ENCODE results near the gene KRT71. TPM values are rescaled to one million over a fixed set of nuclear protein-coding genes. Genes with fewer than 3 reads are reported as not detected.

The KRT71 gene
- total RNA-seq, 1 donor from 2014 or later: not detected

DNA sequence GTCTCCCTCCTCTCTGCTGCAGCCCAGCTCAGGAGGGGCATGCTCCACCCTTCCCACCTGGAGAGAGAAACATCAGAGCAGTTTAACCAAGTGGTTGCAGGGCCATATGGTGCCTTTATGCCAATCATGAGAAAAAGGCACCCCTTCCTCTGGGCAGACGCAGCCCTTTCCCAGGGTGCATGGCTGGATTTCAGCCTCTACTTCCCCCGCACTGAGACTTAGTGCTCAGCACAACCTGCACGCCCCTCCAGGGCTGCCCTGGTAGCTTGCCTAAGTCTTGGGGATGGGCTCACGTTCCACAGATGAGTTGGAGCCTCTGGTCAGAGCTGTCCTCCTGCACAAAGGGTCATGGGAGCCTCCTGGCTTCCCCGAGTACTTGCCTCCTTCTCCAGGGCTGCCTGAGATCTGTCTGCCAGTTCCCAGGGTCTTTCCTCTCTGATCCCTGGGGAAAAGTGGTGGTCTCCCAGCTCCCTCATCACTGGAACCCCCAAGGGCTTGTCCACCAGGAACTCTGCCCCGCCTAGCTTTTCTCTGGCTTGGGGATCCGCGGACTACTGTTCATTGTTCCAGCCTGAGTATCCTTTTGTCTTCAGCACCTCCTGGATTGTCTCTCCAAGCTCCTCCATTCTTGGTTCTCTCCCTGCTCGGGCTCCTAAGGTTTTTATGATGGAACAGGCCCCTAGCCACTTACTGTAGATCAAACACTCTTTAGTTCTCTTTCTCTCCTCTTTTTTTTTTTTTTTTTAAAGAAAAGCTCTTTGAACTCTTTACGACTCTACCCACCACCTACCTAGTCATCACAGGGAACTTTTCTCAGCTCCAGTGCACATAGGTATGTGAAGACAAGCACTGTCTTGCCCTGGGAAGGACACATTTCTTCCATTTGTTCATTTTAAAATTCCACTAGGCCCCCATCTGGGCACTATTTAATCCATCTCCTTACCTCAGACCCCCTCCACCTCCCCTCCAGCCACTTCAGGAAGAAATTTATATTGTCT, 26.8 kb upstream of the KRT71 start:
- ATAC-seq: no peak
- DNase-seq (ENCODE audit: missing footprints): no peak
- intact Hi-C loops (cut with DNase I): loop anchor here (5.0 to 10.0 kb wide), 2 partner anchors 88 to 395 kb away; no protein-coding TSS in a partner anchor

DNA sequence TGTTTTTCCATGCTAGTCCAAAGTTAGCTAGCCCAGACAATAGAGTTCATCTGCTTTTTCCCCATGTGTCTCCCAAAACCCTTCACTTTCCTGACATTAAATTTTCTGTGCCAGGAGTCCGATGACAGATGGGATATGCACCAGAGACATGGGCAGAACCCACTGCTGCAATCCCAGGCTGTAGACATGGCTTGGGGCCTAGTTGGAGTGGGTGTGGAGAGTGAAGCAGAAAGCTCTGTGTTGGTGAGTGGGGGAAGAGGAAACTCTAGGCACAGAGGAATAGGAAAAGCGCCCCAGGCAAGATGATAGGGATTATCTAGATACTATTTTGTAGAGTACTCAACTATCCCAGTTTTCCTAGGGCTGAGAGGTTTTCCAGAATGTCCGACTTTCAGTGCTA, 25.5 kb upstream of the KRT71 start:
- DNase-seq (ENCODE audit: missing footprints): no peak
- intact Hi-C loops (cut with DNase I): no loop called here
- no peak for ATAC-seq

DNA sequence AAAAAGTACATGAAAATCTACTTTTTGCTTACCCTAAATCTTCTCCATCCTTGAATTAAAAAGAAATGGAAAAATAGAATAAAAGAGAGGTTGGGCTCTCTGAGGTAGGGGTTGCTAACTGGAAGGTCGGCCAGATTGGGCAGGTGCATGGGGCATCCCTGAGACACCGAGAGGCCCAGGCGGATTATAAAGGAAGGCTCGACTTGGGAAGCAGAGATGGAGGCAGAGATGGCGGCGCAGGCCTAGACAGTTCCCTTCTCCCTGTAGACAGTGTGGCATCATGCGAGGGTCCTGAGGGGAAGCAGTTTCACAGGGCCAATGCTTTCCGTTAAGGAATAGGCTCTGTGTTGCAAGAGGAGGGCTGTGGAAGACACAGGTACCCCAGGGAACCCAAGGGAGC, 24.4 kb upstream of the KRT71 start:
- ATAC-seq (no peak), DNase-seq (ENCODE audit: missing footprints) (no peak)
- intact Hi-C loops (cut with DNase I): no loop called here

DNA sequence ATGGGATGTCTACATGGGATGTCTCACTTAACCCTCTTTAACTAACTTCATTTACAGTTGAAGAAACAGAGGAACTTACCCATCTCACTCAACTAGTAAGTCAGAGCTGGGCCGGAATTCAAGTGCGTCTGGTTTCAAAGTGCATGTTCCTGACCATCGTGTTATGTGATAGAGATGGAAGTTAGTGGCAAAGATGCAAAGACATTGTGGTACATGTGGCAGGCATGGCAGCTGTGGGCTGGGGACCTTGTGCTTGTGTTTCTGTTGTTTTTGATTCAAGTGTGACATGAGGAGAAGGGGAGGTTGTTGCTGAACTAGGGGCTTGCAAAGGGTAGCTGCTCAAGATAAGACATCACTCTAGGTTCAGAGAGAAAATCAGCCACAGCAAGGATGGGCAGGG, 23.0 kb upstream of the KRT71 start:
- no peak for ATAC-seq
- no peak for DNase-seq (ENCODE audit: missing footprints)
- intact Hi-C loops (cut with DNase I): no loop called here

DNA sequence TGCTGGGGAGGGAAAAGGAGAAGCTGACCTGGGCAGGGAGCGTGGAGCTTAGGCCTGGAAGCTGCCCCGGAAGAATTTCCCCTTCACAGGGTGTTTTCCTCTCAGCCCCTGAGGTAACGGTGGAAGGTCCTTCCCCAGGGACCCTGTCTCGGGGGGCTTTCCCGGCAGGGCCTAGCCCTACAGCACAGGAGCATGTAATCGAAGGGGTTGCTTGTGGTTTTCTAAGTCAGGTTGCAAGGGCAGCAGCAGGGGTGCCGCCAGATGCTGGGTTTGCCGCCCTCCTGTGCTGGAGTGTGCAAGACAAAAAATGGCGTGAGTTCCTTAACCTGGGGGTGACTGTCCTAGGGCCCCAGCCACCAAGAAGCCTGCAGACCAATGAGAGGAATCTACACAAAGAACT, 22.3 kb upstream of the KRT71 start:
- no peak for ATAC-seq
- DNase-seq (ENCODE audit: missing footprints): no peak
- intact Hi-C loops (cut with DNase I): no loop called here

DNA sequence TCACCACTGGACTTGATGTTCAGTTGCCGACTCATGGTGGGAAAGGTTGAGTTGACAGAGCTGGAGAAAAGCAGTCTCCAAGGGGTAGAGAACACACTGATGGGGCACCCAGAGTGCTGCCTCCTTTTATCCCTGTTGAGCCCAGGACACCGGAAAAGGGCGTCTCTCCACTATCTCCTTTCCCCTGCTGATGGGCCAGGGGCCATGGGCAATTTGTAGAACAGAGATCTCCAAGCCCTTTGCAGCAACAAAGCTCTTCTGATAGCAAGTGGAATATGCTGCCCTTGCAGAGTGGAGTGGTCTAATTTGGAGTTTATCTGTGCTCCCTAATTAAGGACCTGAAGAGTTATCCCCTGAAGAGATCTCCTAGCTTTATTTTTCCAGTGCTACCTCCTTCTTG, 20.8 kb upstream of the KRT71 start, which contains the start of gene KRT74:
TSS of gene KRT74 (minus strand) at position 101 of the 400 bp plus-strand sequence. CDS start at position 35, 66 bp downstream.
- ATAC-seq (no peak), DNase-seq (ENCODE audit: missing footprints) (no peak)
- intact Hi-C loops (cut with DNase I): no loop called here

DNA sequence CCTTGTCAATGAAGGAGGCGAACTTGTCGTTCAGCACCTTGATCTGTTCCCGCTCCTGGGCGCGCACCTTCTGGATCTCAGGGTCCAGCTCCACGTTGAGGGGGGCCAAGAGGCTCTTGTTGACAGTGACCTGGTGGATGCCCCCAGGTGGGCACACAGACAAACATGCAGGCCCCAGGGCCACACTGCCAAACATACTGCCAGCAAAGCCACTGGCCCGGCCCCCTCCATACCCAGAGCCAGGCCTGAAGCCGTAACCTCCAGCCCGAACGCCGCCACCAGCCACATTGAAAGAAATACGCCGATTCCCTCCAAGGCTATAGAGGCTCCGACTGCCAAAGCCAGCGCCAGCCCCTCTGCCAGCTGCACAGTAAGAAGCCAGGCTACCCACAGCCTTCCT, 20.4 kb upstream of the KRT71 start:
- no peak for ATAC-seq
- no peak for DNase-seq (ENCODE audit: missing footprints)
- intact Hi-C loops (cut with DNase I): no loop called here

DNA sequence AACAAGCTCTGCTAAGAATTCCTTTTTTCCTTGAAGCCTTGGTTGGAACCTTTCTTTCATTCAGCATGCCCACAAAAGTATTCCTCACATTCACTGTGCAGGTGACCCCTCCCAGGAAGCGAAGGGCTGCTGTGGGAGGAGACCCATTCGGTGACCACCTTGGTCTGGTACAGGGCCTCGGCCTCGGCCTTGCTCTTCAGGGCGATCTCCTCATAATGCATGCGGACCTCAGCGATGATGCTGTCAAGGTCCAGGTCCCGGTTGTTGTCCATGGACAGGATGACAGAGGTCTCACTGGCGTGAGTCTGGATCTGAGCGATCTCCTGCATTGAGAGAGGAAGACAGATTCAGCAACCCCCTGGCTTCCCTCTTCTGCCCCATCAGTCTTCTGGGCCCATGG, 17.6 kb upstream of the KRT71 start:
- ATAC-seq (no peak), DNase-seq (ENCODE audit: missing footprints) (no peak)
- intact Hi-C loops (cut with DNase I): no loop called here

DNA sequence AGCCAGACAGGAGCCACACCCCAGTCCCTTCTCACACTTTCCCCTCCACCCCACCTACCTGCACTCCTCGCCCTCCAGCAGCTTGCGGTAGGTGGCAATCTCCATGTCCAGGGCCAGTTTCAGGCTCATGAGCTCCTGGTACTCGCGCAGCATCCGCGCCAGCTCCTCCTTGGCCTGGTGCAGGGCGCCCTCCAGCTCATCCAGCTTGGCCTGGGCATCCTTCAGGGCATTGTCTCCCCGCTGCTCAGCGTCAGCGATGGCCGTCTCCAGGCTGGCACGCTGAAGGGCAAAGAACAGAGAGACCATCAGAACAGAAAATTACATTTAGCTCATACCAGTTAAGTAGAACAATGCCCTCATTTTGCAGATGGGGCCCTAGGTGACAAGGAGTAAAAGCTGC, 15.2 kb upstream of the KRT71 start:
- no peak for DNase-seq (ENCODE audit: missing footprints)
- intact Hi-C loops (cut with DNase I): loop anchor here (10.0 kb wide), 1 partner anchor 183 kb away; the partner anchor contains the start of gene KRT84

DNA sequence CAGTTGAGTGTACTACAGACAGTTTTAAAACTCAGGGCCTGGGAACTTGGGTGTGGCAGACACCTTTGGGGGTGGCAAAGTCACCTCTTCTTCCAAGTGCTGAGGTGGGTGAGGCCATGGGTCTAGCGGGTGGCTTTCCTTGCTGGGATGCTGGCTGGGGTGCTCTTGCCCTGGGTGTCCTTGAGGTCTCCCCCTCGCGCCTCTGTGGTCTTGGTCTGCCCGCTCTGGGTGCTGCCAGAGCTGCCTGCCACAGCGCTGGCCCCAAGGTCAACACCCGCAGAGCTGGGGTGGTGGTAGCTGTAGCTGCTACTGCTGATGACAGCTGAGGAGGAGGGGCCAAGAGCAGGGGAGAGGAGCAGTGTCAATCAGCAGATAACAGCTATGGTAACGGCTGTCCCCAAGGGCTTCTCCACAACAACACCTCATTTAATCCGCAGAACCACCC, 13.9 kb upstream of the KRT71 start:
- ATAC-seq: peak; percentile 96
- intact Hi-C loops (cut with DNase I): loop anchor here (10.0 kb wide), 1 partner anchor 182 kb away; the partner anchor contains the start of gene KRT84

More for the DNA sequence above, 15.2 kb upstream of the KRT71 start:
- ATAC-seq: no peak

DNA sequence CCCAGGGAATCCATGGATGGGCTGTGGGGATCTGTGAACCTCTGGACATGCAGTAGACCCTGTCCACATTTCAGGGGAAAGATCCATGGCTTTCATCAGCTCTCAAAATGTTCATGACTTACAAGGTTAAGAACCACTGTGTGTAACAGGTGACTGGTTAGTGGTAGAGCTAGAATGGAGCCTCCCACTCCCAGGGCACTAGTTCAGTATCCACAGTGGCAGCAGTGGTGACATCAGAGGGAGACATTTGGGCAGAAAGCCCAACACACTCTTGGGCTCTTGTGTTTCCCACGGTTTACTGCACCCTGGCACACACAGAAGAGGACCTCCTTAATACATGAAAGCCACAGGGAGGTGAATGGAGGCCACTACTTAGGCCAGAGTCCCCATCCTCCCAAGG, 11.6 kb upstream of the KRT71 start:
- ATAC-seq (no peak), DNase-seq (ENCODE audit: missing footprints) (no peak)
- intact Hi-C loops (cut with DNase I): loop anchor here (10.0 kb wide), 1 partner anchor 180 kb away; the partner anchor contains the start of gene KRT84

More for the DNA sequence above, 13.9 kb upstream of the KRT71 start:
- DNase-seq (ENCODE audit: missing footprints): no peak

DNA sequence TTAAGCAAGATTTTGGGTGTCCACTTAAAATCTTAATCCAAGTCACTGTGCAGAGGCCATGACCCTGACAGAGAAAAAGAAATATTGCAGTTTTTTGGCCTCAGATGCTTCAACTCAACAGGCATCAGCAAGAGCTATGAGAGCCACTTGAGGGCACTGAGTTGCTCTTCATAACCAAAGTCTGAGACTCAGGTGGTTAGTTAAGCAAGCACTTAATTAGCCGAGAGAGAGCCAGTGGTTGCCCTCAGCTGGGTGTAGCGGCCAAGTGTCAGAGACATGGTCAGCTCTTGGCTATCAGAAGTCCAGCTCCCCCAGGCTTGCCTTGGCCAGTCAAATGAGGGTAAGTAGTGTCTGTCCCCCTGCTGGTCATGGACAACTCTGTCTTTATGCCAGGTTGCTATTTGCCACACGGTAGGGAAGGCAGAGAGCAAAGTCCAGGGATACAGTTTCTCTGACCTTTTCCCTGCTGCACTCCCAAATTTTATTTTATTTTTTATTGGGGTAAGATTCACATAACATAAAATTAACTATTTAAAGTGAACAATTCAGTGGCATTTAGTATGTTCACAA, 9.0 kb upstream of the KRT71 start:
- DNase-seq (ENCODE audit: missing footprints) (no peak), ATAC-seq (no peak)
- intact Hi-C loops (cut with DNase I): loop anchor here (10.0 kb wide), 1 partner anchor 177 kb away; the partner anchor contains the start of gene KRT84

DNA sequence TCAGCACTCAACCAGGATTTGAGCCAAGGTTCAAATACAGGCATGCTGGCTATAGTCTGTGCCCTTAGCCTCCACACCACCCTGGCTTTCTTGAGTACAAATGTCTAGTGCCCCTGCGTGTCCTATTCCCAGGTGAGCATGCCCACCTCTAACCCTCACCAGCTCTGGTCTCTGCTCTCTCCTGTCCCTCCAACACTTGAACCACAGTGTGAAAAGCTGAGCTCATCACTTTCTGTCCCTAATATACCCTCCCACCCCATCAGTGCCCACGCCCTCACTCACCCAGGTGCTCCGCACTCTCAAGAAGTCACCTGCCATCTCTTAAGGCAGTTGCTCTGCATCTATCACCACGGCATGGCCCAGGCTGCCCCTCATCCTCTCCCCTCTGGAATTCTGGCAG, 7.0 kb upstream of the KRT71 start:
- intact Hi-C loops (cut with DNase I): loop anchor here (10.0 kb wide), 1 partner anchor 175 kb away; the partner anchor contains the start of gene KRT84
- no peak for ATAC-seq
- no peak for DNase-seq (ENCODE audit: missing footprints)

DNA sequence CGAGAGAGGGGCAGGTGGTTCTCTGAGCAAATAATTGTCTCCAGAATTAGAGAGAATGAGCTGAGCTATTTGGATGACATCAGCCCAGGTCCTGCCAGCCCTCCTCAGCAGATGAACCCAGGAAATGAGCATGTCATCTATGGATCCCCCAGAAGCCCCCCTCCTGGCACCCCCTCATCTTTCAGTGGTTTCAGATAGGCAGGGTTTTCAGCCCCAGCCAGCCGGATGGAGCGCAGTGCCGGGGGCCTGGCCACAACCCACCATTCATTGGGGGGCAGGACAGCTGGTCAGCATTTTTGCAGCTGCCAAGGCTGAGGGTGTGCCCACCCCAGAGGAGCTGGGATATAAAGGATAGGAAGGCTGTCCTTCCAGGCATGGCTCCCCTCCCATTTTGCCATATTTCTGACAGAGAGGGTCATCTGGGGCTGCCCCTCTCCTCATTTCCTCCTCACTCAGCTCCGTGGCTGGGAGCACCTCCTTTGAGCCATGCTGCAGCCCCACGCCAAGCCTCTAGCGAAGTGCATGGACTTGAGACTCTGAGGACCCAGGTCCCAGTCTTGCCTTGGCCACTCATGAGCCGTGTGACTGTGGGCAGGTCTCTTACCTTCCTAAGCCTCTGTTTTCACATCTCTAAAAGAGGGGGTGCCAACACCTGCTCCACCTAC, 6.0 kb upstream of the KRT71 start:
- ATAC-seq (no peak), DNase-seq (ENCODE audit: missing footprints) (no peak)
- intact Hi-C loops (cut with DNase I): no loop called here

DNA sequence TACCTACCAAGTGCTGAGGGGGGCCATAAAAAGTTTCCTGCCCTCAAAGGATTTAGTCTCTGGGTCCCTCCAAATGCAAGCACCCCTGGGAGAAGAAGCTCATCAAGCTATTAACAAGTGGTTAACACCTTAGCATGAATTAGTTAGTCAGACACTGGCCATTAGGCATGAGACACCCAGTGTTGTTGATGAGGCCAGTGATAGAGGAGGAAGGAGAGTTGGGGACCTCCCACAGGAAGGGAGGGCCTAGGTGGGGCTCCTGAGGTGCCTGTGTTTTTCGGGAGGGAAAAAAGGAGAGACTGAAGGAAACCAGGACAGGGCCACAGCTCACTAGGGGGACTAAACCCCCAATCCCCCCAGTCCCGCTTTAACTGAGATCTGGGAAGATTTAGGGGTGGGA, 4.5 kb upstream of the KRT71 start:
- no peak for ATAC-seq
- DNase-seq (ENCODE audit: missing footprints): no peak
- intact Hi-C loops (cut with DNase I): no loop called here

DNA sequence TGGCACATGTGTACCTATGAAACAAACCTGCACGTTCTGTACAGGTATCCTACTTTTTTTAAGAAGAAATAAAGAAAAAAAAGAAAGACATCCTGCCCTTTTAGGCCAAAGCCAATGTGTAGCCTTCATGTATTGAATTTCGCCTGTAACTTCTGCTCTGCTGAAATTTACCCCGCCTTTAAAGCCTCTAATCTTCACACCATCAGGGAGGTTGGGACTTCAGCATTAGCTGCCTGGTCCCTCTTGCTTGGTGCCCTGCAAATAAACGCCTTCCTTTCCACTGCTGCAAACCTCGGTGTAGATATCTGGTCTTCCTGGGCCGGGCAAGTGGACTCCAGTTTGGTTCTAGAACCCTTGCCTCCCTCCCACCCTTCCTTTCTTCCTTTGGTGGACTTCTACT, 2.6 kb upstream of the KRT71 start:
- DNase-seq (ENCODE audit: missing footprints): no peak
- ATAC-seq: no peak

DNA sequence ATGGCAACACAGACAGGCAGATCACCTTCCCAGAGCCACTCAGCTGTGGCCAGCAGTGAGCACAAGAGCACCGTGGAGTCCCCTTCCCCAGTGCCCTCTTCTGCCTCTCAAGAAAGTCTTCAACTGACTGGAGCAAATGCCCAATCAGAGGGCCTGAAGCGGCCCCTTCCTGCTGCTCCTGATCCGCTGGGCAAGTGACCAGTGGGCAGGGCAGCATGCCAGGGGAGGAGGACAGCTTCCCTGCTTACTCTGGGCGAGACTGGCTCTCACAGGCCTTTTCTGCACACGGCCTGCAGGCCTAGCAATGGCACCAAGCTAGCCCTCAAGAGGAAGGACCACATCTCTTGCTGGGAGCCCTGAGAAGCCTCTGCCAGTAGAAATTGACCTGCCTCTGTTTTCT, 890 bp downstream of the KRT71 start:
- DNase-seq (ENCODE audit: missing footprints) (no peak), ATAC-seq (no peak)
- intact Hi-C loops (cut with DNase I): no loop called here

More for the DNA sequence above, 2.6 kb upstream of the KRT71 start:
- intact Hi-C loops (cut with DNase I): no loop called here

DNA sequence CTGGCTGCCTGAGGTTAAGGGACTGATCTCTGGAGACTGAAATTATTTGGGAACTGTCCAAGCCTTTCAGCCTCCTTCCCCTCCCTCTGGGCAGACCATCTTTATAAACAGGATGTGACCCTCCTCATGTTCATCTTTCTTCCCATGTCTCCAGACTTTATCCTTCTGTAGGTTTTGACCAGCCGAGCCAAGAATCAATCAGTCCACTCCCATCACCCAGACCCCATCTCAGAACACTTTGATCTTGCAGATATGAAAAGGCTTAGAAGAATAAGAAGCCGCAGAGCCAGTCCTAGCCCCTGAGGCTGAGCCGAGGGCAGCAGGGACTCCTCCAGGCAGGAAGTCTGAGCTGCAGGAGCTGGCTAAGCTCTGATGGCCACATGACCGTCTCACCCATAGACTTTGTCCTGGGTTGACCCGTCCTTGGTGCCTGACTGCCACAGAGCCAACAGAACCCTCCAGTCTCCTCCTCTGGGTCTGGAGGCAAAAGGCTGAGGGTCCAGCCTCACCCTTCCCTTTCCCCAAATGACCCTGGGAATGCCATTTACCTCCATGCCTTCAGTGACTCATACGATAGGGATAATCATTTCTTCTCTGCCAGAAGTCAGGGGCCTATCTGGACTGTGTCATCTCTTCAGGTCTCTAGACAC, 1.6 kb downstream of the KRT71 start:
- DNase-seq (ENCODE audit: missing footprints): no peak
- intact Hi-C loops (cut with DNase I): no loop called here
- ATAC-seq: peak; percentile 77

DNA sequence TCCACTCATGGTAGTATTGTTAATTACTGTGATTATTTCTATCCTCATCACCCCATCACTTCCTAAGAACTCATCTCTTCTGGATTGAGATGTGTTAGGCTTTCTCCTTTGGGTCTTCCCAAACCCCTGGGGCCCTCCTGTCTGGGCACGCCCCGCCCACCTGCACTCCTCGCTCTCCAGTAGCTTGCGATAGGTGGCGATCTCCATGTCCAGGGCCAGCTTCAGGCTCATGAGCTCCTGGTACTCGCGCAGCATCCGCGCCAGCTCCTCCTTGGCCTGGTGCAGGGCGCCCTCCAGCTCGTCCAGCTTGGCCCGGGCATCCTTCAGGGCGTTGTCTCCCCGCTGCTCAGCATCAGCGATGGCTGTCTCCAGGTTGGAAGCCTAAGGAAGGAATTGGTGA, 6.8 kb downstream of the KRT71 start:
- intact Hi-C loops (cut with DNase I): no loop called here
- no peak for DNase-seq (ENCODE audit: missing footprints)
- ATAC-seq: no peak
